T-helper 2 cell treated with Interferon-gamma antibody and Interleukin-4, amounts not matched to agents 5 μg/mL and 100 μg/mL, for 36 hours (primary cell): ENCODE data around the gene C9orf85.
"Not testable (repeated sequence)": the region's sequence is repeated elsewhere in the genome, so short reads cannot be mapped to it uniquely, and the experiment has no call there.

Experiments
- DNase-seq: peaks from one replicate; pipeline ENCODE4 v3.0.0; 2021; ENCODE audit warnings: low spot score
- H3K27ac Mint-ChIP-seq: one replicate; pipeline ENCODE4 v1.8.0; 2021; ENCODE audit warnings: mild to moderate bottlenecking, mixed read lengths
- H3K27me3 Mint-ChIP-seq: one replicate; pipeline ENCODE4 v1.8.0; 2021; ENCODE audit warnings: low read depth, mixed read lengths
- H3K36me3 Mint-ChIP-seq: one replicate; pipeline ENCODE4 v1.8.0; 2021; ENCODE audit warnings: low read depth, mixed read lengths
- H3K4me1 Mint-ChIP-seq: one replicate; pipeline ENCODE4 v1.8.0; 2021; ENCODE audit warnings: low read depth, mixed read lengths
- H3K4me3 Mint-ChIP-seq: one replicate; pipeline ENCODE4 v1.8.0; 2022; ENCODE audit warnings: mild to moderate bottlenecking, moderate library complexity, mixed read lengths
- H3K9me3 Mint-ChIP-seq: one replicate; pipeline ENCODE4 v1.8.0; 2021; ENCODE audit warnings: mixed read lengths

The C9orf85 gene

DNA sequence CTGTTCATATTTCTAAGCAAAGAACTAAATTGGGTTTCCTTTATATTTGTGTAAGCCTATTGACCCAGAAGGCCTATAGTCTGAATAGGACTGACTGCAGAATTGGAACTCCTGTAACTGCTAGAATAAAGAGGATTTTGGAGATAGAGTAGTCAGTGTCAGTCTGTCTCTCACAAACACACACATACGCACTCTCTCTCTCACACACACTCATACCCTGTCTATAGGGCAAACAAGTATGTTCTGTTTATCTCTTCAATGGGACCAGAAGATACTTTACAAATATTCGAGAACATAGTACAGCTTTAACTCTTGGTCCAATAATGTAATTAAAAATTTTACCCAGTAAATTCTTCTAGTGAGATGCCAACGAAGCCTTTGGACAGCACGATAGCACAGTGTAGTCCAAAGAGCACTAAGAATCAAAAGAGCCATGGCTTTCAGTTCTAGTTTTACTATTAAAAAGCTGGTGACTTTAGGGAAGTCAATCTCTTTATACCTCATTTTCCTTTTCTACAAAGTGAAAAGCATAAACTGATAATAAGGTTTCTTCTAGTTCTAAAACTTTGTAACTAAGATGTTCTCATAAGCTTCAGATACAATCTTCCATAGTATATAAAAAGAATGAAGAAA is 19.8 kb upstream of the C9orf85 start:
- peaks cover 49% of the 10 kb centered on the region for H3K4me1 Mint-ChIP-seq
- H3K27ac Mint-ChIP-seq, result no peak overlapping the region
- peaks cover 6% of the 10 kb centered on the region for H3K9me3 Mint-ChIP-seq
- DNase-seq, result no peak
- H3K36me3 Mint-ChIP-seq, result peaks cover 30% of the 10 kb centered on the region
- no peaks in the 10 kb centered on the region for H3K27me3 Mint-ChIP-seq
- H3K4me3 Mint-ChIP-seq, result no peak overlapping the region

DNA sequence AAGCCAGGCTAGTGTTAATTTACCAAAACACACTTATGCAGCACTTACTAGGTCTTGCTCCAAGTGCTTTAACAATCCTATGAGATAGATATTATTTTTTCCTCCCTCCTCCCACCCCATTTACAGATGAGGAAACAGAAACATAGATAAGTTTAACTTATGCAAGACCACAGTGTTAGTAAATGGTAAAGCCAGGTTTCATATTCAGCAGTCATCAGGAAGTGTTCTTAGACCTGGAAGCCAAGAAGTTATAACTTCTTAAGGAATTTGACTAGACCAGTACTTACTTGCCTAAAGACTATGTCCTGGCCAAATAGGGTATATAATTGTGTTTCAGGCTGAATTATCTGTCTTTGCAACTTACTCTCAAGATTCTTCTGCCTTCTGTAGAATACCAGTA is 16.3 kb upstream of the C9orf85 start:
- Mint-ChIP-seq H3K27me3 (no peaks in the 10 kb centered on the region), H3K36me3 (peaks cover 24% of the 10 kb centered on the region), H3K27ac (peak overlapping the region; percentile 78), H3K9me3 (peaks cover 6% of the 10 kb centered on the region), H3K4me3 (peak overlapping the region; percentile 48), H3K4me1 (peaks cover 62% of the 10 kb centered on the region)
- DNase-seq, result no peak

DNA sequence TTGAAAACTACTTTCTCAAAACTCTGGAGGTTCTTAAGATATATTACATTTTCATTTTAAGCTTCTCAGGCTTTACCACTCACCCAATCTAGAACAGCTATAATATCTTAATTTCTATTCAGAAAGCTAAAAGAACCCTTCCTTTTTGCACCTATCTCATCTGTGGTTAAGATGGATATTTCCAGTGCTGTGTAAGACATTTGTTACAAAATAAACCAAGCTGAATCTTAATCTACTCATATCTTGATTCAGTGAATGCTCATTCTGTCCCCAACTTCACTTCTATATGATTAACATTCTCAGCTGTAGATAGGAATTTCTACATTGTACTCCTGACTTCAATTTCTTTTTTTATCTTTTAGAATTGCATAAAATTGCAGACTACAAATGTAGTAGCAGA is 15.5 kb upstream of the C9orf85 start:
- peak overlapping the region; percentile 48 for H3K4me3 Mint-ChIP-seq
- no peak for DNase-seq
- peaks cover 6% of the 10 kb centered on the region for H3K9me3 Mint-ChIP-seq
- no peaks in the 10 kb centered on the region for H3K27me3 Mint-ChIP-seq
- peaks cover 24% of the 10 kb centered on the region for H3K36me3 Mint-ChIP-seq
- peak overlapping the region; percentile 84 for H3K27ac Mint-ChIP-seq
- H3K4me1 Mint-ChIP-seq, result peaks cover 66% of the 10 kb centered on the region

DNA sequence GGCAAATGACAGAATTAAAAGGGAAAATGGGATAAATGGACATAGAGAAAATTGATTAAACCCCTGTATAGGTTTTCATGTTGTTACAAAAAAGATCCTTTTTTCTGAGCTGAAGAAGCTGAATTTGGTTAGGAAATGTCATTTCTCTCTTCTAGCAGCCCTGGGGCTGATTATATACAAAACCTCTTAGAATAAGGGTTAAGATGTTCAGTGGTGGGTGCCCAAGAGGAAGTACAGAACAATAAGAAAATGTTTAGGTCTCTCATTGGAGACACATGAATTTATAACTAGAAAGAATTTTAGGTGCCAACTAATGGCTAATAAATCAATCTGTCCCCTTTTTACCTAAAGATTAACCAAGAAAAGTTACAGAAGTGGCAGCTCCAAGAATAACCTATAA is 14.7 kb upstream of the C9orf85 start:
- H3K36me3 Mint-ChIP-seq, result peaks cover 23% of the 10 kb centered on the region
- peaks cover 70% of the 10 kb centered on the region for H3K4me1 Mint-ChIP-seq
- peaks cover 6% of the 10 kb centered on the region for H3K9me3 Mint-ChIP-seq
- peak overlapping the region; percentile 84 for H3K27ac Mint-ChIP-seq
- no peaks in the 10 kb centered on the region for H3K27me3 Mint-ChIP-seq
- H3K4me3 Mint-ChIP-seq, result peak overlapping the region; percentile 48
- no peak for DNase-seq

DNA sequence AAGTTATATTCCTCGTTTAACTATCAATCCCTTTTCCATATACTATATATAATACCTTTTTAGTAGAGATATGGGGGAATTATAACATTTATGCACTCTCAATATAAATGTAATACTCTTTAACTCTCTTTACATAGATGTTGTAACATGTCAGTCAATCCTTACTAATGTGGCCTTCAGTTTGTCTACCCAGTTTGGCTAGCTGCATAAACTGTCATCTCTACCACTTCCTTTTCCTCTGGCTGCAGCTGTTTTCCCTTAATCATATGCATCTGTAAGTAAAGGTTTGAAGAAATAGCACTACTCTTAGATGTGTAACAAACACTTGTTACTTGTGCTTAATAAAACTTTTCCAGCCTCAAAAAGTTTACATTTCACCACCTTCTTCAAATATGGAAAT is 13.9 kb upstream of the C9orf85 start:
- Mint-ChIP-seq H3K27ac (peak overlapping the region; percentile 82), H3K4me1 (peaks cover 78% of the 10 kb centered on the region), H3K4me3 (peak overlapping the region; percentile 68), H3K9me3 (peaks cover 6% of the 10 kb centered on the region), H3K36me3 (peaks cover 23% of the 10 kb centered on the region), H3K27me3 (no peaks in the 10 kb centered on the region)
- peak; percentile 28 for DNase-seq

DNA sequence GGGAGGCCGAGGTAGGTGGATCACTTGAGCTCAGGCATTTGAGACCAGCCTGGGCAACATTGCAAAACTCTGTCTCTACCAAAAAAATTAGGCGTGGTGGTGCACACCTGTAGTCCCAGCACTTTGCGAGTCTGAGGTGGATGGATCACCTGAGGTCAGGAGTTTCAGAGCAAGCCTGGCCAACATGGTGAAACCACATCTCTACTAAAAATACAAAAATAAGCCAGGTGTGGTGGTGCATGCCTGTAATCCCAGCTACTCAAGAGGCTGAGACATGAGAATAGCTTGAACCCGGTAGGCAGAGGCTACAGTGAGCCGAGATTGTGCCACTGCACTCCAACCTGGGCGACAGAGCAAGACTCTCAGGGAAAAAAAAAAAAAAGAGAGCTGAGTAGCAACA is 12.7 kb upstream of the C9orf85 start:
- Mint-ChIP-seq H3K4me1 (peaks cover 76% of the 10 kb centered on the region), H3K36me3 (peaks cover 15% of the 10 kb centered on the region), H3K4me3 (peak overlapping the region; percentile 17), H3K27ac (peak overlapping the region; percentile 51)
- H3K9me3 Mint-ChIP-seq, DNase-seq, H3K27me3 Mint-ChIP-seq: not testable (repeated sequence)

DNA sequence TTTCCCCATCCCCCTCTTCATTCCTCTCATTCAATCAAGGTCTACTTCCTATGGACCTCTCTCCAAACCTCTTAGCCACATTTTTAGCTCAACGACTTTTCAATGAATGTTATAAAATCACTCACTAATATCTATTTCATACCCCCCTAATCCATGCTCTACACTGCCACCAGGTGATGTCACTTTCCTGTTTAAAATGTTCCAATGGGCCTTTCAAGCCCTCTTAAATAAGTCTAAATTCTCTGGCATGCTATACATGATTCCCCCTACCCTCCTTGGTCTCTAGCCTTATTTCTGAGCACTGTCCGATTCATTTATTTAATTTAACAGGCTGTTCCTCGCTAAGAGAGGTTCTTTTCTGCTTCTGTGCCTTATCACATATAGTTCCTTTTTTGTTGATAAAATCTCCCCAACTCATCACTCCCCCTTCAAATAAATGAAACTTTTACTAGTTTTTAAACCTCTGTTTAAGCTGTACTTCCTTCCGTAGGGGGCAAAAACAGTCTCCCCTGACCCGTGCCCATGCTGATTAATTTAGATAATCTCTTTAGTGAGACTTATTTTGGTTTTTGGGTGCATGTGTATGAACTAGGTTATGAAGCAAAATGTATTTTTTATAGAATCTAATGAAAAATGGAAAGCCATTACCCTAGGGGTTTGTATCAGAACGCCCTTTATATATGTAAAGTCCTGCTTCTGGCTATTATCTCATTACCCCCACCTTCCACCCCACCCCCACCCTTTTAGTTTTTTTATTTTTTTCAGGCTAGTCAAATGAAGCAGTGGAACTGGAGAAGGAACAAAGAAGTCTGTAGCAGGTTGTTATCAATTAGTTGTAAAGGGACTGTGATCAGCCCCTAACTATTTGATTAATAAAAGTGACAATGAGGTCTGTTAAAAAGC is 9.5 kb upstream of the C9orf85 start:
- Mint-ChIP-seq H3K27me3 (no peaks in the 10 kb centered on the region), H3K27ac (peak overlapping the region; percentile 66), H3K9me3 (no peaks in the 10 kb centered on the region), H3K4me1 (peaks cover 67% of the 10 kb centered on the region), H3K4me3 (peak overlapping the region; percentile 63), H3K36me3 (peaks cover 18% of the 10 kb centered on the region)
- DNase-seq, result no peak

DNA sequence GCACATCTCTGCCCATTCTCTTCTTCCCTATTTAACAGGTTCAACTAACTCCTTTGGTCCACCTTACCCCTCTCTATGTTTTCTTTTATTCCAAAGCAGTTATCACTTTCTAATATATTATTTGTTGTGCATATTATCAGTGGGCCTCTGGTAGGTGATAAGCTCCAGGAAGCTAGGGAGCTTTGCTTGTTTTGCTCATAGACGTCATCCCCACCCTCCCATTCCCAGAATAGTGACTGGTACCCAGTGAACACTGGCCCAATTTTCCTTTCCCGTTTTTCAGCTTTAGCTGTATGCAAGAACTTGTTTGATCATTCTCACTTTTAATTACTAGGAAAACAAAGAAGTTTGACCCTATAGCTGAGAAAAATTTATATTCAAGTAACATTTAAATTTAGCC is 7.4 kb upstream of the C9orf85 start:
- peaks cover 16% of the 10 kb centered on the region for H3K36me3 Mint-ChIP-seq
- H3K4me3 Mint-ChIP-seq, result no peak overlapping the region
- DNase-seq, result no peak

DNA sequence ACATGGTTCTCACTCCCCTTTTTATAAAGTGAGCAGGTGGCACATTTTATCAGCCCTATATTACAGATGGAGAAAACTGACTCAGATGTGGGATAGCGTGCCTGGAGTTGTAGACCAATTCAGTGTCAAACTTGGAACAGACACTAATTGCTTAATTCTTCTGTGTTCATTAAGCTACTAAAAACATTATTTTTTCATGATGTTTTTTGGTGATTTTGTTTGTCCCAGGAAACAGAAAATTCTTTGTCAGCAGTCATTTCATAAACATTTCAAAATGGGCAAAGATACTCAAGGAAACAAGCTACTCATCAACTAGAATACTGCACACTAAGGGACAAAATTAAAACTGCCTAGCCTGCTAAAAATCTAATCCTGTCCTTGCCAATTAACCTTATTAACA is 2.6 kb upstream of the C9orf85 start:
- Mint-ChIP-seq H3K36me3 (peaks cover 25% of the 10 kb centered on the region), H3K4me3 (peak overlapping the region; percentile 100), H3K27ac (no peak overlapping the region), H3K4me1 (peaks cover 50% of the 10 kb centered on the region), H3K27me3 (no peaks in the 10 kb centered on the region), H3K9me3 (no peaks in the 10 kb centered on the region)
- DNase-seq, result no peak

More for the DNA sequence above, 7.4 kb upstream of the C9orf85 start:
- peaks cover 65% of the 10 kb centered on the region for H3K4me1 Mint-ChIP-seq
- no peak overlapping the region for H3K27ac Mint-ChIP-seq
- no peaks in the 10 kb centered on the region for H3K9me3 Mint-ChIP-seq
- H3K27me3 Mint-ChIP-seq, result no peaks in the 10 kb centered on the region

DNA sequence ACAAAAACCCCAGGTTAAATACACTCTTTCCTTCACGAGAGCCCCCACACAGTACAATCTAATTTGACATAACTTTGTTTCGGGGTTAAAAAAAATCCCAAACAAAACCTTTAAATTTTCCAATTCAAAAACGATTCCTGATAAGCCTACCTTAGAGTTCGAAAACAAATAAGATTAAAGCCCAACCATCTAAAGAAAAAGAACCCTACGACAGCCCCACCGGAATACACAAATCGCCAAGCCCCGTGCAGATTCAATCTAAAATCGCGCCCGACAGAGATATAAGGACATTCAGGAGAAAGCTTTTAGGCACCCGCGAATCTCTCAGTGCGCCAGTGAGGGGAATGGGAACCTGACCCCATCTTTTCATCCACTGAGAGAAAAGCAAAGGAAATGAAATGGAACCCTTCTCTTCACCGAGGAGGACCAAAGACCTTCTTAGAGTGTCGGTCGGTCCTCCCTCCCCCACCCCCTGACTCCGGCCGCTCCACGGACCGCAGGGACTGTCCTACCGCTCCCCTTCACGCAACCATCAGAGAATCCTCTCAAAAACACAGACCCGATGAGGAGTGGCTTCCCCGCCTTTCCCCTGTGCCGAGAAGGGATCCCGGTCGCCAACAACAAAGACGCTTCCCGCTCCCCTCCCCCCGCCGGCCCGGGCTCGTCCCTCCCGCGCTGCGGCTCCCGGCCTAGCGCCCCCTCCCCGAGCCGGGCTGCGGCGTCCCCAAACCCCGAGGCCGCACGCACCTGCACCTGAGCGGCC is 1.4 kb upstream of the C9orf85 start:
- peak overlapping the region; percentile 100 for H3K4me3 Mint-ChIP-seq
- H3K9me3 Mint-ChIP-seq, result no peaks in the 10 kb centered on the region
- H3K4me1 Mint-ChIP-seq, result peaks cover 52% of the 10 kb centered on the region
- peak overlapping the region; percentile 77 for H3K27ac Mint-ChIP-seq
- H3K27me3 Mint-ChIP-seq, result no peaks in the 10 kb centered on the region
- H3K36me3 Mint-ChIP-seq, result peaks cover 21% of the 10 kb centered on the region
- peak; percentile 40 for DNase-seq

DNA sequence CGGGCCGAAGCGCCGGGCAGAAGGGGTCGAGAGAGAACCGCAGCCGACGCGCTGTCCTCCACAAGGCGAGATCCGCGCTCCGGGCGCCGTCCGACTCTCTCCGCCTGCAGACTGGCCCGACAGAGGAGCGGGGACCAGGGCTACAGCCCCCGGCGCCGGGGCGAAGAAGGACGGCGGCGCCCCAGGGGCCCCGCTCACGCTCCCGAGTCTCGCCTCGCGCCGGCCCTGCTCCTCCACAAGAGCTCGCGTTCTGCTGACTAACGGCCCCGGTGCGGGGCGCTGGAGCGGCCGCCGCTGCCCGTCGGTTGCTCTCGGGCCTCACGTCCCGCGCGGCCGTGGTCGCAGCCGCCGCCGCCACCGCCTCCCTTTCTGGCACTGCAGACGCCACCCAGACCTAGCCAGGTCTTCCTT is 784 bp upstream of the C9orf85 start:
- Mint-ChIP-seq H3K27ac (peak overlapping the region; percentile 98), H3K4me1 (peaks cover 53% of the 10 kb centered on the region), H3K9me3 (no peaks in the 10 kb centered on the region), H3K4me3 (peak overlapping the region; percentile 100), H3K36me3 (peaks cover 17% of the 10 kb centered on the region), H3K27me3 (no peaks in the 10 kb centered on the region)
- DNase-seq, result no peak

DNA sequence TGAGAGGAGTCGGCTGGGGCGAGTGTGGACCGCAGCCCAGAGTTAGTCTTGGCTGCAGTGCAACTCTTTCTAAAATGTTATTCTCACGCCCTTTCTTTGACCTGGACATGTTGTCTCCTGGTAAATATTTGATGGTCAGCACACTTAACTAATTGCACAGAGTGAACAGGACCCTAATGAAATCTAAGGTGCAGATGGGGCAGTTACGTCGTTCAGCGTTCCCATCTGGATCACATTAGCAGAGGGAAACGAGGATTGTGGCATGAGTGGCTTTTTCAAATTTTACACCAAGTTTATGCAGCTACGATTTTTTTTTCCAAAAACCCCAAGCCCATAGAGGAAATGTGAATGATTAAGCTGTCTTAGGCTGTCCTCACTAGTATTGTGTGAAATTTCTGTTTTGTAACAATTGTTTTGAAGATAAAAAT is 483 bp downstream of the C9orf85 start:
- H3K27ac Mint-ChIP-seq, result peak overlapping the region; percentile 98
- no peaks in the 10 kb centered on the region for H3K27me3 Mint-ChIP-seq
- H3K4me1 Mint-ChIP-seq, result peaks cover 55% of the 10 kb centered on the region
- H3K4me3 Mint-ChIP-seq, result peak overlapping the region; percentile 100
- no peak for DNase-seq
- peaks cover 16% of the 10 kb centered on the region for H3K36me3 Mint-ChIP-seq
- no peaks in the 10 kb centered on the region for H3K9me3 Mint-ChIP-seq

DNA sequence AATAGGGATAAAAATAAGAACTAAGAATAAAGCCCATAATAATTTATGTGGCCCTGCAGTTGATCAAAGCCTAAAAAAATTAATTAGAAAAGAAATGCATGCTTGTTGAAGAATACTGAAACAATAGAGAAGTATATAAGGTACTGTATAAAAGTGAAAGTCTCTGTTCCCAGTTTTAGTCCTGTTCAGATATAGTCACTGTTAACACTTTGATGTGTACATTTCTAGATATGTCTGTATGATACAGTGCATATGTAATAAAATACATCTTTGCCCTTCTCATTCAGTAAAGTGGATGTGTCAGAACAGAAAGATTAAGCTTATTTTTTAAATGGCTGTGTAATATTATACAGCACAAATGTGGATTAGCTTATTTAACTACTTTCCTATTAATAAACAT is 4.1 kb downstream of the C9orf85 start:
- Mint-ChIP-seq H3K27me3 (no peaks in the 10 kb centered on the region), H3K4me3 (no peak overlapping the region), H3K27ac (no peak overlapping the region), H3K9me3 (no peaks in the 10 kb centered on the region), H3K4me1 (peaks cover 37% of the 10 kb centered on the region), H3K36me3 (peaks cover 17% of the 10 kb centered on the region)
- no peak for DNase-seq
